Left lobe of liver (tissue), 2 donors: Measurements from ENCODE around the gene HES6. TPM values are rescaled to one million over a fixed set of nuclear protein-coding genes. Genes with fewer than 3 reads are reported as not detected.

Experiments
- ATAC-seq: fragments of 200-7000 bp; cut with Tn5 transposase; one replicate; pipeline ENCODE4 v1.9.1; 2020; ENCODE audit warnings: mild to moderate bottlenecking, moderate library complexity
- DNase-seq: peaks from one replicate; pipeline ENCODE4 v3.0.0-alpha.2; 2020; ENCODE audit warnings: low spot score
- total RNA-seq: library from RNA; stranded (reverse); gene quantifications from one replicate; pipeline ENCODE4 v1.2.1, GENCODE V29; 2021
- donor health status: DM: no; HTN: no; CAD: no; lungs with moderate emphysema.
- donor health status: DM: no; HTN: yes; CAD: no.

Gene HES6
- total RNA-seq, 1 donor from 2014 or later, result 5.3 TPM

DNA sequence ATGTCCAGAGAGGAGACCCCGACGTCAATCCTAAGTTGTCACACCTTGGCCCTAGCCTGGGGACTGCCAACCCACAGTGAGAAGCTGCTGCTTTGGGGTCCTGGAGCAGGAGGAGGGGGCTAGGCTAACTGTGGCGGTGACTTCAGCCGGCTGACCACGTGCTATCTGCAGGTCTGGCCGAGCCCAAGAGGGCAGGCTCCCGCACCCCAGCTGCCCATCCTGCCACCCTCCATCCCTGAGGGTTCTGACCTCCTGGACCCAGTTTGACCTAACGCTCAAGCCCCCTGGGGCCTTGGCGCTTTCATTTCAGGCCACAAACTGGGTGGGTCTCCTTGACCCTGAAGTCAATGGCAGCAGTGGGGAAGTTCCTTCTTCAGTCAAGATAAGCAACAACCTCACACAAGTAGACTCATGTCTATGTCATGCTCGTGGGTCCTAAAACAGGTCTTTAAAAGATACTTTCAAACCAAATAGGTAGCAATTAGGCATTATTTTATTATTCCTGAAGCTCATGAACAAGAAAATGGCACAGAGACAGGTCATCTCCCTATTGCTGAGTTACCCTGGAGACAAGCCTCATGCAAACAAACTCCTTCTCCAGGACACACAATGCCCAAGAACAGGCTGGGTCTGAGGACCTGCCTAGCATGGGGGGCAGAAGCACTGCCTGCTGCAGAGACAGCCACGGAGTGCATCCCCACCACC is 2.3 kb downstream of the HES6 start:
- DNase-seq (no peak), ATAC-seq (no peak)

DNA sequence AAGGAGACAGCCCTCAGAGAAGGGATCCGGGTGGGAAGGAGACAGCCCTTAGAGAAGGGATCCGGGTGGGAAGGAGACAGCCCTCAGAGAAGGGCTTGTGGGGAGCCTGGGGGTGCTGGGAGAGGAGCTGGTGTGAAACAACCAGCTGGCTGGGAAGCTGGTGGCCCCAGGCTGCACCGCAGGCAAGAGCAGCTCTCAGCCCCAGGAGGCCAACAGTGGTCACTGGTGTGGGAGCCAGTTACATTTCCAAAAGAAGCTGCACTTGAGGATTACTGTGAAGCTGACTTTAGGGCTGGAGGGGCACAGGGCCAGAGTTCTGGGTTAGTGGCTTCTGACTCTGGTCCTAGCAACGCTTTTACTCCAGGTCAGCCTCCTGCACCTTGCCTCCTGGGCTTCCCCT is 3.3 kb downstream of the HES6 start:
- ATAC-seq (no peak), DNase-seq (no peak)

DNA sequence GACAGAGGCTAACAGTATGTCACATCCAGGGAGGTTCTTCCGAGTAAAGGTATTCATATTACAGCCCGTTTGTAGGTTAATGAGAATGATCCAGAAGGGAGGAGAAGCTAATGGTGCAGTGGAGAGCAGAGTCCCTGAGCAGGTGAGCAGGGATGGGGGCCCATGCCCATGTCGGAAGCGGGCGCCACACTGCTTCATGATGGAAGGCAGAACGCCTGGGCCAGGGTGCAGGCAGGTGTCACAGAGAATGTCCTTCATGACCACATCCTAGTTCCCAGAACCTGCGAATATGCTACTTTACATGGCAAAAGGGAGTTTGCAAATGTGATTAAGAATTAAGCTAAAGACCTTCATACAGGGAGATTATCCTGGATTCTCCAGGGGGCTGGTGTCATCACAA is 4.0 kb downstream of the HES6 start:
- no peak for ATAC-seq
- no peak for DNase-seq

DNA sequence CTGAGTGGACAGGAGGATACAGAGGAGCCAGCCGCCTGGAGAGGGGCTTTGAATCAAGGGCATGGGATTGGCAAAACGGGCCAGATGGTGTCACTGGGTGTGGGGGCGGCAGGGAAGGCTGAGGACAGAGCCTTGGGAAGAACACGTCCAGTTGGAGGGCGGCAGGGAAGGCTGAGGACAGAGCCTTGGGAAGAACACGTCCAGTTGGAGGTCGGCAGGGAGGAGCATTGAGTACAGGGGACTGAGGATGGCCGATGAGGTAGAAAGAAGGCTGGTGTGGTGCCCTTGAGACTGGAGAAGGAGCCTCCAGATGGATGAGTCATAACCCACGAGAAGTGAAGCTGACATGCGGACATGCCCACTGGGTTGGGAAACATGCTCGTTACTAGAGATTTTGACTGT is 4.5 kb downstream of the HES6 start:
- DNase-seq, result no peak
- no peak for ATAC-seq

DNA sequence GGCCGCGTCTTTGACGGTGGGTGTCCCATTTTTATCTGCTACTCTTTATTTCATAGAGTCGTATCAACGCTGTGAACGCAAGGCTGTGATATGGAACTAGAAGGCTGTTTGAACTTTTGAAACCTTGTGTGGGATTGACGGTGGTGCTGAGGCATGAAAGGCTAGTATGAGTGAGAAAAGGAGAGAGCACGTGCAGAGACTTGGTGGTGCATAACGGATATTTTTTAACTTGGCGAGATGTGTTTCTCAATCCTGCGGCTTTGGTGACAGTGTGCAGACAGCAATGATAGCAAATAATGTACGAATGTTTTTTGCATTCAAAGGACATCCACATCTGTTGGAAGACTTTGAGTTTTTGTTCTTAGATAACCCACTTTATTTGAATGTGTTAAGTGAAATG is 6.2 kb downstream of the HES6 start:
- DNase-seq (no peak), ATAC-seq (no peak)

DNA sequence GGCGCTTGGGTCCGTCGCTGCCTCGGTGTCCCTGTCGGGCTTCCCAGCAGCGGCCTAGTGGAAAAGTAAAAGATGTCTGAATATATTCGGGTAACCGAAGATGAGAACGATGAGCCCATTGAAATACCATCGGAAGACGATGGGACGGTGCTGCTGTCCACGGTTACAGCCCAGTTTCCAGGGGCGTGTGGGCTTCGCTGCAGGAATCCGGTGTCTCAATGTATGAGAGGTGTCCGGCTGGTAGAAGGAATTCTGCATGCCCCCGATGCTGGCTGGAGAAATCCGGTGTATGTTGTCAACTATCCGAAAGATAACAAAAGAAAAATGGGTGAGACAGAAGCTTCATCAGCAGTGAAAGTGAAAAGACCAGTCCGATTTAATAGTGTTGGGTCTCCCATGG is 8.0 kb downstream of the HES6 start:
- ATAC-seq, result no peak
- DNase-seq, result no peak

DNA sequence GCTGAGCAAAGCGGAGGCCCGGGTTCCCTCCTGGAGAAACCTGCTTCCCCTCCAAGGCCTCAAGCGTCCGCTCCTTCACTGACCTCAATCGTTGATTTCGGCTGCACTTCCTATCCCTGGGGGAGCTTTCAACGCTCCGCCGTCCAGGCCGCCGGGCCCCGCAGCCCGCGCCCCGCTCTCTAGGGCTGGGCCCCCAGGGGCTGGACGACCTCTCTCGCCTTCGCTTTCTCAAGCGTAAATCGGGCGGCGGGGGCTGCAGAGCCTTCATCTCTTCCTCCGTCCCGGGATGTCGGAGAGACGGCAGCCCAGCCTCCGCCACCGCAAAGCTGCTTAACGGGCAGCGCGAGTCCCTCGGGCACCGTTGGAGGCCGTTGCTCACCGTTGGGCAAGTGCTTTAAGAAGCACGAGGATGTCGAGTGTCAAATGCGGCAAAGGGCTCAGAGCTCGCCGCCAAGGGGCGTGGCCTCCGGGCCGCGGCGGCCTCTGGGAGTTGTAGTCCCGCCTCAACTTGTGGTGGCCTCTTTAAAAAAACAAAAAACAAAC is 8.5 kb downstream of the HES6 start:
- DNase-seq (no peak), ATAC-seq (peak; percentile 68)

DNA sequence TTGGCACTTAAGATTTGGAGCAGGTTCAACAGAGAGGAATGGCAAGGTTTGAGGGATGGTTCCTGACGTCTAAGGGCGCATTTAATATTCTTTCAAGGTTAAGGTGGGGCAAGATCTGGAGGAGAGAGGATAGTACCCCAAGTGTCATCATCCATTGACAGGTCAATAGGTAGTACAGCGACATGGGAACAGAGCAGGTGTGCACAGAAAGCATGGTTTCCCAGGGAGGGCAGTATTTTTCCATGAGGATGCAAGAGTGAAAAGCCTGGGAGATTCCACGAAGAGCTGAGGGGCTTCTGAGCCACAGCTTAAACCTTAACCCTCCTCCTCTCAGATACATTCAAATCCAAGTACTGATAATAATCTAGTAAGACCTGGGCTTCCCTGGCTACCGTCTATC is 9.1 kb downstream of the HES6 start:
- ATAC-seq (no peak), DNase-seq (no peak)

DNA sequence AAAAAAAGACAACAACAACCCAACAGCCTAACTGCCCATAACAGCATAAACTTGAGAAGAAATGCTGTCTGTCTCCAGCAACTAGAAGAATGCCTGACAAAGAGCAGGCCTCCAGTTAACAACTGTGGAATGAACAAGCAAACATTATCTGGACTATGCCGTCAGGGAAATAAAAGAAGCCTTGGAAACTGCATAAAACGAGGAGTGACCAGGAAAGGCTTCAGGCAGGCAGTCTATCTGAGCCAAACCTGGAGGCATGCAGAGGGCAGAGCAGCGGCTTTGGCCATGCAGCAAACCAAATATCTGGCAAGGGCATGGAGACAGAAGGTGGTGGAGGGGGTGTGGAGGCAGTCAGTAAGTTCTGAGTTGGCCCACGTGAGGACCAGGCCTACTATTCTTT is 11.1 kb downstream of the HES6 start:
- no peak for DNase-seq
- ATAC-seq, result peak; percentile 41

DNA sequence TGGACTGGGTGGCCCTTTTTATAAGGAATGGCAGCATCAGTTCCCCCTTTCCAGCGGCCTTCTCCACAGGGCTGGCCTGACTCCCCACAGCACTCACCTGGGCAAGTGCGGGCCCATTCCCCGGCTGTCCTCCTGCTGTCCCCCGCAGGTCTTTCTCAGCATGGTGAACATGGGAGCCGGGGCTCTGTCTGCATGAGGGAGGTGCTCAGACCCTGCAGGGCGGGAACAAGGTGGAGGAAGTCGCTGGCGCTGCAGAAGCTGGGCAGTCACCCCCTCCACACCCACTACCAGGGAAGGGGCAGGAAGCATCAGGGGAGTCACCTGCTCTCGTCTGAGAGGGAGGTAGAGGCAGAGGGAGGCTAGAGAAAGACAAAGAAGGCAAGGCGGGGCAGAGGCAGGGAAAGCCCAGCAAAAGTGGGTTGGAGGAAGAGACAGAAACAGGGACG is 12.2 kb downstream of the HES6 start:
- ATAC-seq (no peak), DNase-seq (no peak)

DNA sequence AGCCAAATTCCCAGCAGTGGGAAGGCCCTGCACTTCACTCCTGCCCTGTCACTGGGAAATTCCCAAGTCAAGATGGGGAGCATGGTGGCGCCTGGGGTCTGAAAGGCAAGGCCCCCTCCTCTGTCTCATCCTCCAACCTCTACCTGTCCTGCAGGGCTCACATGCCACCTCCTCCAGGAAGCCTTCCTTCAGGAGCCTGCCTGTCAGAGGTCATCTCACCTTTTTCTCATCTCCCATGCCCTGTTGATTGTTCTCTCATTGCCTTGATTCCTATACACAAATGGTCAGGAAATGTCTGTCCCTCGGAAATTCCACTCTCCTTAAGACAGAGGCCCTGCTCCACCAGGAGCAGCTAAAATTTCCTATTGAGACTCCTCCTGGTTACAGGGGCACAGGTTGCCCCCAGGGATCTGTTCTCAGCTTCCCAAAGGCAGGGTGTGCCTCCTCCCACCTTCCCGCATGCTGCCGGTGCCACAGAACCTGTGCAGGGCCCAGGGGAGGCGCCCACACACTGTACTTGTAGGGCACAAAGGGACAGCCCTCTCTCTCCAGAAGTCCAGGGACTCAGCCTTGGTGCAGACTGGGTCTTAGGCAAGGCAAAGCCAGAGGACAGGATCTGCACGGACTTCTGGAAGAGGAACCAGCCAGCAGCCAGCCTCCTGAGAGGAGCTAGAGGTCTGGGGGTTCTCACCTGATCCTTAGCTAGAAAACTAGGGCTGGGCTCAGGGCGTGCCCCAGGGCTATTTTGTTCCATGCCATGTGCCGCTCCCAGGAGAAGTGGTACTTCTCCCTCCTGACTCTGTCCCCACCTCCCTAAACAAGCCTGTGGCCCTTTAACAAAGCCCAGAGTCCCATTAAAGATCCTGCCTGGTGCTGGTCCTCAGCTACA is 12.9 kb downstream of the HES6 start:
- no peak for DNase-seq
- no peak for ATAC-seq

DNA sequence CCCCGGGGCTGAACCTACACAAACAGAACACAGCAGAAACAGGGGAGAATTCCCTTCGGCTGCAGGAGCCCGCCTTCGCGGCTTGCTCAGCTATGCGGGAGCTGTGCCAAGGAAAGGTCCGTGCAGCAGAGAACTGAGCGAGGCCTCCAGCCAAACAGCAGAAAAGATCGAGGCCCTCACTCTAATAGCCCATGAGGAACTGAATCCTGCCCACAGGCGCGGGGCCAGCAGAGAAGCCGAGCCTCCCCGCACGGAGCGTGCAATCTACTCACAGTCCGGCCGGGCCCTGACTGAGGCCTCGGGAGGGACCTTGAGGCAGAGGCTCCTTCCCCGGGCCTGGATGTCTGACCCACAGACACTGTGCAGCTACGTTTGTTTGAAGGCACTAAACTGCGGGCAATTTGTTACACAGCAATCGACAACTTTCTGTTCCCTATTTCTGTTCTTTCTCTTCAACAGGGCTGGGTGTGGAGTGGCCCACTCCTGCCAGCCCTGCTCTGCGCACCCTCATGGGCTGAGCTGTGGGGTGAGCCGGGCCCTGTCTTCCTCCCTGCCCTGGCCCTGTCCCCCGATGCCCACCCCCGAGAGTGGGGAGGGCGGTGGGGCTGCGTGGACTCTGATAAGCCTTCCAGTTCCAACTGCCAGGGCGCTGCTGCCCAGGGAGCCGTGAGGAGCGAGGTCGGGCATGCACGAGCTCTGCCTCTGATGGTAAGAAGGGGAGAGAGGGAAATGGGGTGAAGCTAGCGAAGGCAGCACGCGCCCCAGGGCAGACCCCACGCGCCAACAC is 13.7 kb downstream of the HES6 start:
- ATAC-seq, result peak; percentile 23
- DNase-seq, result no peak

DNA sequence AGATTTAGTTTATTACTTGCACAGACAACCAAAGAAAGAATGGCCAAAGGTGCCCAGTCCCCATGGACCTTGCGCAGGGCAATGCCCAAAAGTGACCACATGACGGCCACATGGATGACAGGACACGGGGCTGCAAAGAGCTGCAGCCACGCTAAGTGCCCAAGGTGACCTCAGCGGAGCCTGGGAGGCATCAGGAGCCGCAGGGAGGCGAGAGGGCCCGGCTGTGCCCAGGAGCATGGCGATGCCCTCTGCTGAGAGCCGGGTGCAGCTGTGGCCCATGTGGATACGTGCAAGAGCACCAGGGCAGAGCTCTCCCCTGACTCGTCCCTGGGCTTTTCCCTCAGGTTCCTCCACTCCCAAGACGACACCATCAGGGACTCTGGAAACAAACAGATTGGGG is 14.7 kb downstream of the HES6 start:
- DNase-seq (no peak), ATAC-seq (no peak)

DNA sequence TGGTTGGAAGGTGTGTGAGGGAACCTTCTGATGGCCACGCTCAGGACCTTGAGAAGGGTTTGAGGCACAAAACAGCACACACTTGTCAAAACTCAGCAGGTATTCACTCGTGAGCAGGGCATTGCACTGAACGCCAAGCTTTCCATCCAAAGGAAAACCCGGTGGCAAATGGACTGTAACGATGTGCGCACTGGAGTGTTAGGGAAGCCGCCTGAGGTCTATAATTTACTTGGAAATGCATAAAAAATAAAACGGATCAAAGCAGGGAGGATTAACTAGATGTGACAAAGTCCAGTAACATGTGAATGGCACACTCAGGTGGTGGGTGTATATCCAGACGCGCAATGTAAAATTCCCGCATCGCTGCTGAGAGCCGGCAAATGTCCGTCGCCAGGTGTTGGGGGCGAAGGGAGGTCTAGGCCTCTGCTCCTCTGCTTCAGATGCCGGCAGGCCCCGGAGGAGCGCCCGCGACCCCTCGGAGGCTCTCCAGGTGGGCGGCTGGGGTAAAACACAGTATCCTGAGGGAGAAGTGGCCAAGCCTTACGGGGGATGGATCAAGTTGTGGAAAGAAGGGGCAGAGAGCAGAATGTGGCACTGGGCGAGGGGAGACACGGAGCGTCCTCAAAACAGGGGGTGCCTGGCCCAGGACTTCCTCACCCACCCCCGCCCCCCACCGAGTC is 15.3 kb downstream of the HES6 start:
- ATAC-seq, result no peak
- no peak for DNase-seq

DNA sequence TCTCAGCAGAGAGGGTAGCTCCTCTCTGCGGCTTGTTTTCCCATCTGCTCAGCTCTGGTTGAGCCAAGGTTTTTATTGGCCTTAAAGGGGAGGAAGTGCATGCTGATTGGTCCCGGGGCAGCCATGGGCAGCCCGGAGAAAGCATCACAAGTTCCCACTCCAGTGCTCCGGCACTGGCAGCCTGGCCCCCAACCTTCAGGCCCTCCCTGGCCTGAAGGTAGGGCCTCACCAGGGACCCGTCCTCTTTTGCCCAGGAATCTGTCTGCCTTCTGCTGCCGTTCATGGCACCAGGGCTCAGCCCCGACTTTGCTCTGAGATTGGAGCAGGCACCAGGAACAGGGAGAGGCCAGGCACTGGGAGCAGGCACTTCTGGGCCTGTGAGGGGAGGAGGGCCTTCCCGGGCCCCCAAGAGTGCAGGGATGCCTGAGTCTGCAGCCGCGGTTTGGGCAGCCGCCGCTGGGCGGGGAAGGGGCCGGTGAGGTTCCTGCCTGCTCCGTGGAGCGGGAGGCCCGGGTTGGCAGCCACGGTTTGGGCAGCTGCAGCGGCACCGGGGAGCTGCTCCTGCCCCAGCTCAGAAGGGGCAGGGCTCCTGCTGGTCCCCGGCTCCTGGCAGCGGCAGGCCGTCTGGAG is 18.8 kb downstream of the HES6 start:
- ATAC-seq, result no peak
- no peak for DNase-seq

DNA sequence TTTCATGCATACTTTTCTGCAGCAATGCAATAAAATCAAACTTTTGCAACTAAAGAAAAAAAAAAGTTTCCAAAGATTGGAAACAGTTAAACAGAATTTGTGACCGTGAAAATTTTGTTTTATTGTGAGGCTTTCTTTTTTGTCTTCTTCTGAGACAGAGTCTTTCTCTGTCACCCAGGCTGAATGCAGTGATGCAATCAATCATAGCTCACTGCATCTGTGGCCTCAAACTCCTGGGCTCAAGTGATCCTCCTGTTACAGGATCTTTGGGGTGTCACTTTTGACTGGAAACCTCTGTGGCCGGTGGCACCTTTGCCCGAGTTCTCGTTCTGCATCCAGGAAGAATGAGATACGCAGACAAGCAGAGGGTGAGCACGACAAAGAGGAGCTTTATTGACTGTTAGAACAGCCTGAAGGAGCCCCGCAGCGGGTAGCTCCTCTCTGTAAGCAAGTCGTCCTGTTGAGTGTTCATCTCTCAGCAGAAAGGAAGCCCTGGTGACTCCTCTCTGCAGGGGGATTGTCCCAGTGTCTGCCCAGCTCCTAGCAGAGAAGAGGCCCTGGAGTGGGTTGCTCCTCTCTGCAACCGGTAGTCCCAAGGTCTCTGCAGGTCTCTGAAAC is 19.5 kb downstream of the HES6 start:
- ATAC-seq (no peak), DNase-seq (no peak)

DNA sequence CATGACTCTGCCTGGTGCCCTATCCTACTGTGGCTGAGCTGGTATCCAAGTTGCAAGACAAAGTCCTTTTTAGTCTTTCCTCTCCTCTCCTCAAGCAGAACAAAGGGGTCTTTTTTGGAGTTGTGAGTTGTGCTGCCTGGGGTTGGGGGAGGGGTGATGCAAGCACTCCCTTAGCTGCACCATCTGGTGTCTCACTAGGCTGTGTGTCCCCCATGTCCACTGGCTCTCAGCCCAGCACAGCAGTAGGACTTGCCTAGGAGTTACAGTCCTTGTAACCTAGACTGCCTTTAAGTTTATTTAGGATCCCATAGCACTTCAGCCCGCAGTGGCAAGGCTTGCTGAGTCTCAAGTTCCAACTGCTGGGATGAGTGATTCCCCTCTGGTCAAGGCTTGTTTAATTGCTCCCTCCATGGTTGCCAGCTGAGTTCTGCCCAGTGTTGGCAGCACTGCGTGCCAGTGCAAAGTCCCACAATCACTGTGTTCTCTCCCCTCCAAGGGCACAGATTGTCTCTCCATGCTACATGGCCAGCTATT is 23.1 kb downstream of the HES6 start:
- peak; percentile 98 for ATAC-seq
- peak; percentile 79 for DNase-seq

DNA sequence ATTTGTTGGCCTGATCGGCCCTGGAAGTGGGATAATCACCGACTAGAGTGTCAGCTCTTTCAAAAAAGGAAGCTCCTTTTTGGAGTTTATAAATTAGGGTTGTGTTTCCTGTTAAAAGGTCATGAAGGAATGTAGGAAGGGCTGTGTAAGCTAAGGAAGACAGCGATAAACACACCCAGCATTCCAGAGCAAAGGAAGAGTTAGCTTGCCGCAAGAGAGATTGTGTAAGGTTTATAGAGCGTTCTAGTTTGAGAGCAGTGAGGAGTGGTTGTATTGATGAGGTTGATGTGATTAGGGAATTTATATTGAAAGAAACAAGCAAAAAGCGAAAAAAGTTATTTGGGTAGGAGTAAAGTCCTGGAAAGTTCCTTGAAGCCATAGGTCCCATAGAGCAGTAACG is 32.8 kb downstream of the HES6 start:
- no peak for ATAC-seq

DNA sequence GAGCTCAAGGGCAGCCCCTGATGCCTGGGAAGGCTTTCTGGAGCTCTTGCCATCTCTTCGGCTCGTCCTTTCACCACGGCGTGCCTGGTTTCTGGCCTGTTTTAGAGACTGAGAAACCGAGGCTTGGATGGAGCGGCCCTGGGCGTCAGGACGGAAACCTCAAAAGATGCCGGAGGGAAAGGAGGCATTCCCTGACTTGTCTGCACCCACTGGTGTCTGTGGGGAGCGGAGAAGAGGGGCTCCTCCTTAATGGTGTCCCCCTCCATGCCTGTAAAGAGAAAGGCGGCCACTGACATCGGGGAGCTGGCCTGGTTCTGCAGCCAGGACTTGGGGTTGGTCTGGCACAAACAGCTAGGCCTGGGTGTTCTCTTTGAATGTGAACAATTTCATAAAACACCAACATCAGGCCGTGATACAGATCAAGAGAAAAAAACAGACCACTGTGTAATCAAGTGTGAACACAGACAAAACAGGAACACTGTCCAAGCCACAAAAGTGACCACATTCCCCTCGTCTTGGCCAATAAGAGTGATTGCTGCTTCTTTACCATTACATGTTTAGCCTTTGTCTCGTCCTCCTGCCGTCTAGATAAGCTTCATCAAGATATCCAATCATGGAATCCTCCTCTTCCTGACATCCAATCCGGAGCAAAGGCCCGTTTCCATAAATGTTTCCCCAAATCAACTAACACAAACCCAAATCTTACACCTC is 35.7 kb downstream of the HES6 start:
- no peak for DNase-seq

More for the DNA sequence above, 32.8 kb downstream of the HES6 start:
- no peak for DNase-seq

More for the DNA sequence above, 35.7 kb downstream of the HES6 start:
- ATAC-seq, result peak; percentile 23
